PFSK-1 (cell line): Measurements from ENCODE around the gene KRT80.

Experiments
- FOXP2 ChIP-seq: optimal IDR thresholded peaks from 2 replicates; pipeline ENCODE3; 2011; ENCODE audit warnings: borderline replicate concordance, control low read depth, inconsistent platforms; ENCODE audit not compliant: insufficient read depth; ENCODE audit errors: extremely low read length, extremely low read depth
- REST ChIP-seq, 2 experiments: IDR thresholded peaks; 2 replicates each; pipeline versions ENCODE4 v1.6.1 to v1.8.0; 2011 to 2012; ENCODE audit warnings: low read depth in 2 of 2, low read length in 2 of 2, control low read depth in 1 of 2, inconsistent platforms in 1 of 2, mild to moderate bottlenecking in 1 of 2, moderate library complexity in 1 of 2; ENCODE audit not compliant: insufficient read depth in 1 of 2
- SIN3A ChIP-seq: IDR thresholded peaks from 2 replicates; pipeline ENCODE4 v1.6.1; 2012; ENCODE audit warnings: mild to moderate bottlenecking, low read length, moderate library complexity, borderline replicate concordance; ENCODE audit not compliant: insufficient read depth

GRCh38 chr12:52141306-52141705 is 50.5 kb downstream of the KRT80 start:
- TF ChIP-seq REST (IDR thresholded peaks at IDR 0.05; ENCODE audit: insufficient read depth in 1 of 2, low read depth in 2 of 2, low read length in 2 of 2), result no peak
- TF ChIP-seq SIN3A, result no peak
- no peak for TF ChIP-seq FOXP2
